Dermis microvascular lymphatic vessel endothelial cell (primary cell): ENCODE data around the gene GXYLT1. TPM values are rescaled to one million over a fixed set of nuclear protein-coding genes. Genes with fewer than 3 reads are reported as not detected.
A peak's percentile ranks its signal among the peaks of the same experiment; 100 is the strongest.
"Not testable (repeated sequence)": the region's sequence is repeated elsewhere in the genome, so short reads cannot be mapped to it uniquely, and the experiment has no call there.

Experiments
- DNase-seq, 2 donors: peaks; one replicate each; pipeline versions ENCODE4 v3.0.0 to v3.0.0-alpha.2; 2010; ENCODE audit warnings: low read depth in 2 of 2
- total RNA-seq: library from RNA; depleted of rRNA; stranded (reverse); fragments of >200 nt; gene quantifications from 2 replicates; pipeline ENCODE4 v1.2.1, GENCODE V29; 2014

Gene GXYLT1
- total RNA-seq, 1 donor from 2014 or later, result 14.5 TPM

DNA sequence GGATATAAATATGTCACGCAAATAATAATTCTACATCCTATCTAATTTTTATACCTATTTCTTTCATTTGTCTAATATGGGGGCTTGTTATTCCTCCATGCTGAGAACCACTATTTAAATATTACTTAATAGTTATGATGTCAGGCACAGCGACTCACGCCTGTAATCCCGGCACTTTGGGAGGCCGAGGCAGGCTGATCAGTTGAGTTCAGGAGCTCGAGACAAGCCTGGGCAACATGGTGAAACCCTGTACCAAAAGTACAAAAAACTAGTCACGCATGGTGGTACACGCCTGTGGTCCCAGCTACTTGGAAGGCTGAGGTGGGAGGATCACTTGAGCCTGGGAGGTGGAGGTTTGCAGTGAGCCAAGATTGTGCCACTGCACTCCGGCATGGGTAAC lies 45.2 kb downstream of the GXYLT1 start:
- DNase-seq, result no peak

- no peak for DNase-seq
Measured at GRCh38 chr12:42097971-42098370, 46.7 kb downstream of the GXYLT1 start.

- peak in 1 of 2 donors; percentile 39 for DNase-seq
Measured at GRCh38 chr12:42094277-42094676, 50.4 kb downstream of the GXYLT1 start.

DNA sequence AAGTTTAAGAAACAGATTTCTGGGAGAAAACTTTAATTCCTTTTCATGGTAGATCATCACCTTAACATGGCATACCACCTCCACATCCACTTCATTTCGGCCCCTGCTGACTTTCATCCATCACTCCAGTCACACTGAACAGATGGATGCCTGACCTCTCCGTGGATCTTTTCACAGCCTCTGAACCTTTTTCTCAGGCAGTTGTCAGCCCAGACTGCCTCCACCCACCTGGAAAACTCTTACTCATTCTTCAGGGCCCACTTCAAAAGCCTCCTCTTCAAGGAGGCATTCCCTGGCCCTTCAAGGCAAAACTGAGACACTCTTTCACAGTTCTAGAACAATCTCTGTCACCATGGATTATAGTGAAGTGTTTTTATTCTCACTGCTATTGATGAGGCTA lies 52.9 kb downstream of the GXYLT1 start:
- no peak for DNase-seq

DNA sequence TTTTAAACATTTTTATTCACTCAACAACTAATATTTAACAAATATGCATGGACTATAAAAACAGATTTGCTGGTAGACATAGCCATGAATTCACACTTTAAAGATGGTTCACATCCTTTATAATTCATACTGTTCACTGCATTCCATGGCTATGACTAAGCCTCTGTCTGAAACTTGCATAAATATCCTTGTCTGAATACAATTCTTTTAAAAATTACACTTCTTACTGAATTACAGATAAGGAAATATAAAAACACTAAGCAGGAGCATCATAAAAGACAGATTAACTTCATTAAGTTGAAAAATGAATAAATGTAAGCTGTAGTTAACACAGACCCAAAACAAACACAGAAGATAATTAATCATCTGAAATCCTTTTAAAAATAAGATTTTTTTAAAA lies 53.8 kb downstream of the GXYLT1 start:
- DNase-seq, result peak in 1 of 2 donors; percentile 73

- no peak for DNase-seq
Measured at GRCh38 chr12:42086031-42086430, 58.6 kb downstream of the GXYLT1 start.

DNA sequence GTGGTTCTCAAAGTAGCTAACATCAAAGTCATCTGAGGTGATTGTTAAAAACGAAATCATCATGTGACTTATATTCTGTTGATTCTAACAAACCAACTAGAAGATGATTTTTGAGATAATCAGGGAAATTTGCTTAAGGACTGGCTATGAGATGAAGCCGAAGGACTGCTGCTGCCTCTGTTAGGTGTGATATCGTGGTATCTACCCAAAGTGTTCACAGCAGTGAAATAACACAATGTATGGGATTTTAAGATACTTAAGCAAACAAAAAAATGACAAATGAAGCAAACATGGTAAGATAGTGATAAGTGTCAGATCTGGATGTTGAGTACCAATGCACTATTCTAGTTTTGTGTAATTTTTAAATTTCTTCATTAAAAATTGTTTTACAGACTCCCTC lies 59.1 kb downstream of the GXYLT1 start:
- no peak for DNase-seq

DNA sequence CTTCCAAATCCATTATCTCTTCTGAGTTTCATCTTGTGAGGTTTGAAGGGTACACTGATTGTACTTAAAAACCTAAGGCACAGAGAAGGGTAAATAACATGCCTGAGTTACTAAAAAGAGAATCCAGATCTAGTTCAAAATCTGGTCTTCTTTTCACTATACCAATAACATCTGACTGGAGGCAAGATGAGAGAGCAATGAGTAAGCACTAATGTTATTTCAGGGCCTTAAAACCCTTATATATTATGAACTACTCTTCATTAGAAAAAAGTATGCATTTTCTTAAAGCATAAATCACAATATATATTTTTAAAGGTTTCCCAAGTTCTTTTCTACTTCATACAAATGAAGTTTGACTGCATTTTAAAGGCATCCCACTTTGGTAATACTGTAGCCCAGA lies 60.2 kb downstream of the GXYLT1 start:
- no peak for DNase-seq

DNA sequence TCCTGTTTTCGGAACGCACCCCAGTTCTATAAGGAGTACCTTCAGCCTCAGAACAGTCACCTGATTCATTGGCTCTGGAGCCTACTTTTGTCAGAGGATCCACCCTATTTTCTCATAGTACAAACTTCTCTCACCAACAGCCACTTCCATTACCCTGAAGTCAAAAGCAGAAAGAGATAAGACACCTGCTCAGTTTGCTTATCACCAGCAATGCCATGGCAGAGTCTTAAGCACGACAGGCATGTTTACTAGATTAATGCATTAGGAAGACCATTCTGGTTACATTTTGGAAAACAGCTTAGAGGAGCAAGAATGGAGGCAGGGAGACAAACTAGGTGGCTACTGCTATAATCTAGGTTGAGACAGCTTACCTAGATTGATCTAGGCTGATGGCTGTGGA lies 67.7 kb downstream of the GXYLT1 start:
- no peak for DNase-seq

- DNase-seq, result no peak
Measured at GRCh38 chr12:42070036-42070435, 74.6 kb downstream of the GXYLT1 start.

GRCh38 chr12:42059127-42059526 lies 85.5 kb downstream of the GXYLT1 start:
- no peak for DNase-seq

- DNase-seq, result no peak
Measured at GRCh38 chr12:42056130-42056529, 88.5 kb downstream of the GXYLT1 start.

- DNase-seq, result no peak
Measured at GRCh38 chr12:42053456-42053855, 91.2 kb downstream of the GXYLT1 start.

DNA sequence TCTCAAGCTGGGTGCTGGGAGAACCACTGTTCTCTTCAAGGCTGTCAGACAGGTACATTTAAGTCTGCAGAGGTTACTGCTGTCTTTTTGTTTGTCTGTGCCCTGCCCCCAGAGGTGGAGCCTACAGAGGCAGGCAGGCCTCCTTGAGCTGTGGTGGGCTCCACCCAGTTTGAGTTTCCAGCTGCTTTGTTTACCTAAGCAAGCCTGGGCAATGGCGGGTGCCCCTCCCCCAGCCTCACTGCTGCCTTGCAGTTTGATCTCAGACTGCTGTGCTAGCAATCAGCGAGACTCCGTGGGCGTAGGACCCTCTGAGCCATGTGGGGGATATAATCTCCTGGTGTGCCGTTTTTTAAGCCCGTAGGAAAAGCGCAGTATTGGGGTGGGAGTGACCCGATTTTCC lies 95.7 kb downstream of the GXYLT1 start:
- not testable (repeated sequence) for DNase-seq

GRCh38 chr12:42039577-42039976 lies 105.1 kb downstream of the GXYLT1 start:
- no peak for DNase-seq

GRCh38 chr12:42039176-42039575 lies 105.5 kb downstream of the GXYLT1 start:
- peak in 1 of 2 donors; percentile 54 for DNase-seq

- DNase-seq, result no peak
Measured at GRCh38 chr12:42031847-42032564, 112.7 kb downstream of the GXYLT1 start.

Other genes starting within 250 kb of the GXYLT1 start
- gene YAF2, start 93.4 kb upstream of the GXYLT1 start, total RNA-seq, result 11.0 and 12.3 TPM in 2 replicates
- gene ZCRB1, start 181.2 kb upstream of the GXYLT1 start, total RNA-seq, result 26.1 and 30.1 TPM in 2 replicates
- gene PPHLN1, start 181.3 kb upstream of the GXYLT1 start, total RNA-seq, result 46.7 and 57.6 TPM in 2 replicates